ENCODE measurements around the gene ARGLU1. TPM values are rescaled to one million over a fixed set of nuclear protein-coding genes. Genes with fewer than 3 reads are reported as not detected.

ARGLU1 gene
- total RNA-seq, 1 experiment from 2014 or later, result 31.8 TPM

- Histone ChIP-seq H3K9me2 (replicated peaks; ENCODE audit: low read length) (no peaks in the 10 kb centered on the region), H3K9ac (ENCODE audit: low read length) (no peak overlapping the region), H2AFZ (ENCODE audit: low read length) (no peak overlapping the region), H3F3A (ENCODE audit: low read length, unreplicated experiment) (no peaks in the 10 kb centered on the region), H3K79me2 (ENCODE audit: low read length) (no peaks in the 10 kb centered on the region), H3K27me3 (ENCODE audit: low read length) (no peaks in the 10 kb centered on the region), H3K27ac (ENCODE audit: low read length) (no peak overlapping the region), H4K20me1 (ENCODE audit: low read length) (no peaks in the 10 kb centered on the region), H3K36me3 (ENCODE audit: low read depth, low read length) (peaks cover 12% of the 10 kb centered on the region; the same call in 1 of the 2 replicates), H3K4me3 (ENCODE audit: low read length) (no peak overlapping the region), H3K4me1 (ENCODE audit: insufficient read depth, low read length) (no peaks in the 10 kb centered on the region), H3K9me3 (ENCODE audit: low read length) (no peaks in the 10 kb centered on the region), H3K4me2 (ENCODE audit: low read length) (no peak overlapping the region)
- TF ChIP-seq CTCF (conservative IDR thresholded peaks at IDR 0.05; ENCODE audit: low read depth, low read length) (no peak), EZH2phosphoT487 (IDR thresholded peaks at IDR 0.05; ENCODE audit: borderline replicate concordance, low read length) (no peak), EZH2 (IDR thresholded peaks at IDR 0.05; ENCODE audit: low read length, unreplicated experiment) (no peak)
- ATAC-seq (no peak), DNase-seq (no peak)
- CTCF ChIA-PET, result no interaction called here
- intact Hi-C loops (cut with micrococcal nuclease), result no loop called here
- POLR2A ChIA-PET (ENCODE audit: unreplicated experiment), result no interaction called here
- no TSS peak for BruUV-seq (replicated peaks)
Measured at GRCh38 chr13:106492588-106493475, 75.1 kb downstream of the ARGLU1 start.

GRCh38 chr13:106491928-106492587 lies 75.9 kb downstream of the ARGLU1 start:
- Histone ChIP-seq H3K27ac (ENCODE audit: low read length) (no peak overlapping the region), H3K9me2 (replicated peaks; ENCODE audit: low read length) (no peaks in the 10 kb centered on the region), H3K27me3 (ENCODE audit: low read length) (no peaks in the 10 kb centered on the region), H4K20me1 (ENCODE audit: low read length) (no peaks in the 10 kb centered on the region), H2AFZ (ENCODE audit: low read length) (no peak overlapping the region), H3K9me3 (ENCODE audit: low read length) (no peaks in the 10 kb centered on the region), H3K4me3 (ENCODE audit: low read length) (no peak overlapping the region), H3K4me1 (ENCODE audit: insufficient read depth, low read length) (no peaks in the 10 kb centered on the region), H3F3A (ENCODE audit: low read length, unreplicated experiment) (no peaks in the 10 kb centered on the region), H3K79me2 (ENCODE audit: low read length) (no peaks in the 10 kb centered on the region), H3K9ac (ENCODE audit: low read length) (no peak overlapping the region), H3K36me3 (ENCODE audit: low read depth, low read length) (peaks cover 12% of the 10 kb centered on the region; the same call in 1 of the 2 replicates), H3K4me2 (ENCODE audit: low read length) (no peak overlapping the region)
- intact Hi-C loops (cut with micrococcal nuclease), result no loop called here
- no peak for ATAC-seq
- TF ChIP-seq EZH2 (IDR thresholded peaks at IDR 0.05; ENCODE audit: low read length, unreplicated experiment) (no peak), EZH2phosphoT487 (IDR thresholded peaks at IDR 0.05; ENCODE audit: borderline replicate concordance, low read length) (no peak)
- TSS peak; percentile 9 for BruUV-seq (replicated peaks)
- ChIA-PET POLR2A (ENCODE audit: unreplicated experiment) (no interaction called here), CTCF (no interaction called here)
- DNase-seq, result no peak

Other genes with a start within 250 kb of the ARGLU1 start
- 16.4 and 17.5 TPM in 2 replicates for gene EFNB2, start 32.5 kb downstream of the ARGLU1 start, total RNA-seq (2014; rRNA removed)

Measured in PC-3 (cell line).